ENCODE data around the gene CAMK2A.
"Not testable (repeated sequence)": the region's sequence is repeated elsewhere in the genome, so short reads cannot be mapped to it uniquely, and the experiment has no call there.

CAMK2A gene

DNA sequence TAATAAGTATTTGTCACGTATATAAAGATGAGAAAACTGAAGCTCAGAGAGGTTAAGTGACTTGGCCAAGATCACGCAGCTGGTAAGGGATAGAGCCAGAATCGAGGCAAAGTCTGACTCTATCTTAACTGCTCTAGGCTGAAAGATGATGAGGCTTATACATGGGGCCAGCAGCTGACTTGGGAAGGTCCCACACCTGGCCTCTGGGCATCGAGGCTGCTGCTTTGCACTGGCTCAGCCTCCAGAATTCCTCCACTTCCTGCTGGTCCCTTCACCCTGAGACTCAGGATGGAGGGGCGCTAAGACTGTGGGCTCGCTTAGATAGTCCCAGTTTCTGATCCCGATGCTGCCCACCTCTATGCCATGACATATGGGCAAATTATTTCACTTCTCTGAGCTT, 35.2 kb downstream of the CAMK2A start:
- DNase-seq (ENCODE audit: low spot score): no peak

DNA sequence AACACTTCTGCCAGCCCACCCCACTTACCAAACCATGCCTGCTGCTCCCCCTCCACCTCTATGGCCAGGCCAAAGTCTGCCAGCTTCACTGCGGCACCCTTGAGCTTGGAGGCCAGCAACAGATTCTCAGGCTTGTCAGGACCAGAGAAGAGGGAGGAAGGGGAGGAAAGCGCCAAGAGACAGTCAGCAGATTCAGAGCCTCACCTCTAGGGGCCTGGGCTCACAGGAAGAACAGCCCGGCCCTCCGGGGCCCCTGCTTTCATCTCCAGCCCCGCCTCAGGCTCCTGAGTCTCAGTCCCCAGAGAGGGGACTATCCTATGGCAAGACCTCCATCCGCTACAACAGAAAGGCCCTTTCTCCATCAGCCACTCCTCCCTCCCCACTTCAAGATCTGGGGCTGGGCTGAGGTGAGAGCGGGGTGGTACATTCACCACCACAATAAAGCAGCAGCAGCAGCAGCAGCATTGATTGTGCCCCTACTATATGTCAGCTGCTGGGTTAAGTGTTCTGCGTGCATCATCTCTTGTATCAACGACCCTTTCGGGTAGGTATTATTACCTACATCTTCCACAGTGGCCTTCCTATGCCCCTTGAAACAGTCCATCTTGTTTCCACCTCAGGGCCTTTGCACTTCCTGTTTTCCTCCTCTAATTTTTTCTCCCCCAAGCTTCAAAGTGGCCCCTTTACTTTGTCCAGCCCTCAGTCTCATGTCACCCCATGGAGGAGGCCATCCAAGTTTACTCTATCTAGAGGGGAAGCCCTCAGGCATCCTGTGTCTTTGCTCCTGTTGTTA, 36.0 kb downstream of the CAMK2A start:
- DNase-seq (ENCODE audit: low spot score): no peak

DNA sequence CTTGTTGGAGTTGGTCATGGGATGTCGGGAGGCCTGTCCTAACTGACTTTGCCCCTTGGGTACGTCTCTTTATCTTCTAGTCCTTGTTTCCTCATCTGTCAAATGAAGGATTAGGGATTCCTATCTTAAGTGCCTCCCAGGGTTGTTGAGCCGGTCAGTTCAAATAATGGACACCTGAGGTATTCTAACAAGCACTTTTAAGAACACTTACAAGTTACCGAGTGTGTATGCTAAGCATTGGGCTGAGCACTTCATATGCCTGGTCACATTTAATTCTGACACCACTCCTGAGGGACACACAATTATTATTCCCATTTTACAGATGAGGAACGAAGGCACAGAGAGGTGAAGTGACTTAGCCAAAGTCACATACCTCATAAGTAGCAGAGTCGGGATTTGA, 37.1 kb downstream of the CAMK2A start:
- no peak for DNase-seq (ENCODE audit: low spot score)

DNA sequence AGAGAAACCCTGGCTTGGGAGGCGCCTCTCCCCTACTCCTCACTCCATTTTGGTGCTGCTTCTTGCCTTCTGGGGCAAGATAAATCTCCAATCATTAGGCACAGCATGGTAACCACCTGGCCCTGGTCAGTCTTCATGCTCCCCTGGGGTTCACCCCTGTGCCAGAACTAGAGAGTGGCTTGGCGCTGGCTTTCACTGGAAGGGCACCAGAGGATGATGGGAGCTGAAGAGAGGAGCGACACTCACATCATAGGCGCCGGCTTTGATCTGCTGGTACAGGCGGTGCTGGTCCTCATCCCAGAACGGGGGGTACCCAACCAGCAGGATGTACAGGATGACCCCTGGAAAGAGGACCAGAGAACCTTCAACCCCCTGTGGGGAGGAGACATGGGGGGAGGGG, 38.1 kb downstream of the CAMK2A start:
- no peak for DNase-seq (ENCODE audit: low spot score)

DNA sequence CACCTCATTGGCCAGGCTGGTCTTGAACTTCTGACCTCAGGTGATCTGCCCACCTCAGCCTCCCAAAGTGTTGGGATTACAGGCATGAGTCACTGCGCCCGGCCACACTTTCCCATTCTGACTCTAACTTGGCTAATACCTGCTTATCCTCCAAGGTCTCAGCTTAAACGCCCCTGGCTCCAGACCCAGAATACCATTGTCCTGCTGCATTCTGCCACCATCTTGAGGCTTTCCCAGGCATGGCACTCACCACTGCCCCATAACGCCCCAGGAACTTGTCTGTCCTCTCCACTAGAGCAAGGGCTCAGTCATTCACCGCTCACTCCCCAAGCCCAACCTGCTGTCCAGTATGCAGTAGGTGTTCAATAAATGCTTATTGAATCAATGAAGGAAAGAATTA, 39.8 kb downstream of the CAMK2A start:
- DNase-seq (ENCODE audit: low spot score): no peak

DNA sequence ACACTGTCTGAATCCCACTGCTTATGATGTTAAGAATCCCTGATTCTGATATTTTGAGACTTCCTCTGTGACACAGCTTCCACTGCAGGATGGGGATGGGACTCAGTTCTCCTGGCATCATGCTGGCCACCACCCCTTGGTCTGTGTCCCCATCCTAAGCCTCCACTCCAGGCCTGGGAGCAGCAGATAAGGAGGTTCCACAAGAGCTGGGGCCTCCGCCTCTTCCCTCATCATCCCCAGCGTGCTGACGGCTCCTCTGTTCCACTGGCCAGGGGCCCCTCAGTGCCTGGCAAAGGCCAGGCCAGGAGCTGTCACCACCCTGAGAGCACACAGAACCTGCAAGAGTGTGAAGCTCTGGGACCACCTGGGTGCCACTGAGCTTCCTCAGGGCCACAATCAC, 40.6 kb downstream of the CAMK2A start:
- DNase-seq (ENCODE audit: low spot score): no peak

DNA sequence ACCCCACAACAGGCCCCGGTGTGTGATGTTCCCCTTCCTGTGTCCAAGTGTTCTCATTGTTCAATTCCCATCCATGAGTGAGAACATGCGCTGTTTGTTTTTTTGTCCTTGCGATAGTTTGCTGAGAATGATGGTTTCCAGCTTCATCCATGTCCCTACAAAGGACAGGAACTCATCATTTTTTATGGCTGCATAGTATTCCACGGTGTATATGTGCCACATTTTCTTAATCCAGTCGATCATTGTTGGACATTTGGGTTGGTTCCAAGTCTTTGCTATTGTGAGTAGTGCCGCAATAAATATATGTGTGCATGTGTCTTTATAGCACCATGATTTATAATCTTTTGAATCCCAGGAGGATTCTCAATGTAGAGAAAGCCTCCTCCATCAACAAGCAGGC, 41.1 kb downstream of the CAMK2A start:
- DNase-seq (ENCODE audit: low spot score): not testable (repeated sequence)

DNA sequence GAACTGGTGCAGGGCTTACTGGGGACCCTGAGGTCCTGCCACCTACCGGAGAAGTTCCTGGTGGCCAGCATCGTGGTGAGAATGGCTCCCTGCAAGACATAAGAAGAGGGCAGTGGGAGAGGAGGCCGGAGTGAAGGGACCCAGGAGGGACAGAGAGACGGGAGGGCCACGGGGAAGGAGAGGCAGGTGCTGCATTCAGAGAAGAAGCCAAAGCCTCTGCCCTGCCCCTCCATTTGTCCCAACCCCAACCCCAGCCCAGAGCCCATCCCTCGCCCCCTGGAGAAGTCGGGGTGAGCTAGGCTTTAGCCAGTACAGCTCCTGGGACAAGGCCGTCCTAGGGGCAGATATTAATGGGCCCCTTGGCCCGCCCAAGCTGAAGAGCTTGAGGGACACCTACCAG, 41.8 kb downstream of the CAMK2A start:
- no peak for DNase-seq (ENCODE audit: low spot score)

DNA sequence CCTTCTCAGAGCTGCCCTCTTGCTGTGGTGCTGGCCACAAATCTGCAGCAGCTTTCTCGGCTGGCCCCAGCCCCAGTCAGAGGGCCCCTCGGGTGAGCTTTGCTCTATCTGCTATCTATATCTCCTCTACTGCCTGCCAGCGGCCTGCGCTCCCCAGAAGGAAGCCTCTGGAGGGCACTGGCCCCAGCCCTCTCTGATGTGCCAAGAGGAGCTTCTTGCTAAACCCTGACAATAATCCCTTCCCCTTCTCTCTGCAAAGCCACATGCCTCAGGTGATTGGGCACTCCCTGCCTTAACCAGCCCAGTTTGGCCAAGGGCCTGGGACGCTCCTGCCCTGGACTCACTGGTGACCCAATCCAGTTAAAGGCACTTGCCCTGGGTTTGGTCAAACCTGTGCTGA, 42.7 kb downstream of the CAMK2A start:
- no peak for DNase-seq (ENCODE audit: low spot score)

DNA sequence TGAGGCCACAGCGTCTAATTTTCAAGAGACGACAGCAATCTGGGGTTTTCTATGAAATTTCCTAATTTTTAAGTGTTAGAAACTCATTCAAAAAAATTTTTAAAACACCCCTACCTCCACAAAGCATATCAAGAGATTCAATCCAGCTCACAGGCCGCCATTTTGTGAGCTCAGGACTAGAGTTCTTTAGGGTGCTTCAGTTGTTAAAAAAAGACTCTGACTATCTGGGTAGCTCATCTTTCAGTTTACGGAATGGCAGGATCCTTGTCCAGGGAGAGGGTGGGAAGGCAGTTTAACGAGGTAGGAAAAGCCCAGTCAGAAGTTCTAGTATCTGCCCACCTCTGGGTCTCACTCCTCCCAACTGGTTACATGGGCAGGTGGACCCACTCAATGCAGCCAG, 43.1 kb downstream of the CAMK2A start:
- DNase-seq (ENCODE audit: low spot score): no peak

DNA sequence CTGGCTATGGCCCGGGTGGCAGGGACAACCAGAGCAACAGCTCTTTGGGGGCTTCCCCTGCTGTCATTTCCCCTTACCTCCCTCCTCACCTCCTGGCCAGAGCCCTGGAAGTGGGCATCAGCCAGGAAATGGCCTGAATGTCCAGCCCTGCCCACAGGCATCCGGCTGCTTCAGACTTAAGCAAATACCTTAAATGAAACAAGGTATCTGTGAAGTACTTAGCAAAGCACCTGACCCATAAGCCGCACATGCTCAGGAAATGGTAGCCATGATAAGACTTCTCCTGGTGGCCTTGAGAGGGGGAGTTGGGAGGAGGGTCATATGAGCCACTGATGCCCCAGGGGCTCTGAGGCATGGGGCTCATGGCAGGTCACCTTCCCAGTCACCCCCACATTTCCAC, 43.8 kb downstream of the CAMK2A start:
- DNase-seq (ENCODE audit: low spot score): no peak

DNA sequence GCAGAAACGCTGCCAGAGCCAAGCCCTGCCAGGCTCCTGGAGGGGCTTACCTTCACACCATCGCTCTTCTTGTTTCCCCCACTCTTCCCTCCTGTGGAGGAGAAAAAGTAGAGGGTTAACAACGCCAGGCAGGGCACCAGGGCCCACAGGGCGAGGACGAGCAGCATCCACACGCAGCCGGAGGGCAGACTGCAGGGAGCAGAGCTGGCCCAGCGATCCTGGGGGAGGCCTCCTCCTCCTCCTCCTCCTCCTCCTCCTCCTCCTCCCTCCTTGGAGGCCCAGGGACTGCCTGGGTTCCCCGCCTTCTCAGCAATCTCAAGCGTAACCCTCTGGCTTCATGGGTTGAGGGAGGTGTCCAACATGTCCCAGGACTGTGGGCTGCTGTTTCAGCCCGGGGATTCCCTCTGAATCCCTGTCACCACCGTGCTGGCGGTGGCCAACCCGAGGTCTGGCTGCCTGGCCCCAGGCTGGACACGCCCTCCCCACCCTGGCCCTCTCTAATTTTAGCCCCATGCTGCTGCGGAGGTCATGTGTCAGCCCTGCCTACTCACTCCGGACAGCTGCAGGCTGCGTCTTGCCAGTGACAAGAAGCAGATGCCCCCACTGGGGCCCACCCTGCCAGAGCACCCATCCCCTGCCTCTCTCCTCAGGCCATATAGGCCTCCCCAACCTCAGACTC, 44.3 kb downstream of the CAMK2A start:
- no peak for DNase-seq (ENCODE audit: low spot score)

DNA sequence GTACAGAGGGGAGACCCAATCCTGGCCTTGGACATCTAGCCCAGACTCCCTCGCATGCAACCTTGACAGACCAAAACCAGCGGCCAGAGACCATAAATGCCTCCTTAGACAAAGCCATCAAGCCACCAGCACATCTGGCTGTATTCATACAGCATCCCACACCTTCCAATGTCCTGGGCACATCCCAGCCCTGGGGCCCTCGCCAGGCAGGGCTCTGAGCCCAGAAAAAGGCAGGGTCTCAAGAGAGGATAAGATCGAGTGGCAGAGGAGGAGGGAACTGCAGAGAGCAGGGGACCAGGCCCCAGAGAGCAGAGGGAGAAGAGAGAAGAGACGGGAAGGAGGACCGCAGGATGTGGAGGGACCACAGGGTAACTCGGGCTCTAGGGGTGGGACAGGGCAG, 45.4 kb downstream of the CAMK2A start:
- no peak for DNase-seq (ENCODE audit: low spot score)

DNA sequence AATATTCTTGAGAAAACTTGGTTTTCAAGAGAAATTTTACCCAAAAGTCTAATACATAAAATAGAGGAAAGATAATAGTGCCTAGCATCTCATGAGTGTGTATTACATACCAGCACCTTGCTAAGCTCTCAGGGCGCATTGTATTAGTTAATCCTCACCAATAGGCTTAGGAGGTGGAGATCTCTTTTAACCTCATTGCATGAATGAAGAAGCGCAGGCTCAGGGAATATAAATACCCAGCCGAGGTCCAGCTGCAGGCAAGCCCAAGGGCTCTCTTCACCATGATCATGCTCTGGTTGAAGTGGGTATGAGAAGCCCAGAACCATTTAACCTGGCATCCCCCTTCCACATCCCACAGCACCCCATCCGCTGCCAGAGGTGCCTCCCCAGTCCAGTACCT, 46.0 kb downstream of the CAMK2A start:
- DNase-seq (ENCODE audit: low spot score): no peak

DNA sequence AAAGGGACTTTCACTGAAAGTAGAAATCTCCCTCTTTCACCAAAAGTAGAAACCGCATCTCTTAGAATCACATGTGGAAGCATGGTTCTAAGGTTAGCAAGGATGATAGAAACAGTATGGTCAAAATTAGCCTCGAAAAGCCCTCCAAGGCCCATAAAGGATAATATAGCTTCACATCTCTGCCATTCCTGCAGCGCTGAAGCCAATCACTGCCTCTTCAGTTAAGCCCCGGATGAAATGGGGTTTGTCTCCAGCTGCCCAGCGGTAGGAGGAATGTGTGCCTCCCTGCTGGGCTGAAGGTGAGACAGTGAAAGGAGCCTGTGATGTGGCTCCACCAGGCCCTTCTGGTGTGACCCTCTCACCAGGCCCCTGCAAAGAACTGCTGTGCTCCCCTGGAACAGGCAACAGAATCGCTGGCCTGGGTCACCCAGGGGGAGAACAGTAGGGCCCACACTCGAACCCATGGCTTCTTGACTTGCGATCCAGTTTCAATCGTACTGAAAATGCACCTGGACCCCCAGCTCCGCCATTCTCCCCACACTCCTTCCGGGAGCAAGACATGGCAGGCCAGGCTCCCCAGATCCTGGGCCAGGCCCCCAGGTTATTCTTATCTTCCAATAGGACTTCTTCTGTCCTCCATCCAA, 47.2 kb downstream of the CAMK2A start:
- DNase-seq (ENCODE audit: low spot score): no peak

DNA sequence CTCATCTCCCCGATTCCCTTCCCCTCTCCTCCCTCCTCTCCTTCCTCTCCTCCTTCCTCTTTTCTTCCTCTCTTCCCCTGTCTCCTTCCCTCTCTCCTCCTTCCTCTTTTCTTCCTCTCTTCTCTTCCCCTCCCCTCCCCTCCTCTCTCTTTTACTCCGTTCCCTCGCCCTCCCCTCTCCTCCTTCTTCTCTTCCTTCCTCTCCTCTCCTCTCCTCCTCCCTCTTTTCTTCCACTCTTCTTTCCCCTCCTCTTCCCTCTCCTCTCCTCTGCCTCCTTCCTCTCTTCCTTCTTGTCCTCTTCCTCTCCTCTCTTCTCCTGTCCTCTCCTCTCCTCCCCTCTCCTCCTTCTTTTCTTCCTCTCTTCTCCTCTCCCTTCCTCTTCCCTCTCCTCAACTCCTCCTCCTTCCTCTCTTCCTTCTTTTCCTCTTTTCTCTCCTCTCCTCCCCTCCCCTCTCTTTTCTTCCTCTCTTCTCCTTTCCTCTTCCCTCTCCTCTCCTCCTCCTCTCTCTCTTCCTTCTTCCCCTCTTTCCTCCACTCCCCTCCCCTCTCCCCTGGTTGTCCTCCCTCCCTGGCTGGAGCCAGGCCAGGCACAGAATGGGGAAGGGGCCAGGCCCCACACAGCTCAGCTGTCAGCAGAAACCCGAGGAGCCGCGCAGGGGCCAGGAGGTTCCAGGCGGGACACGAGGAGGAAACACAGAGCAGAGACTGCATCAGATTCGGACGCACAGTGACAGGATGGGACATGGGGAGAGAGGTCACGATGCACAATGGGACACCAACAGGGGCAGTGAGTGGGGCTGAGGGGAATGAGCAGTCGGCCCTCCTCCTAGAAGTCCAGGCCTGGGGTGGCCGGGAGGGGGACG, 48.0 kb downstream of the CAMK2A start:
- DNase-seq (ENCODE audit: low spot score): no peak

DNA sequence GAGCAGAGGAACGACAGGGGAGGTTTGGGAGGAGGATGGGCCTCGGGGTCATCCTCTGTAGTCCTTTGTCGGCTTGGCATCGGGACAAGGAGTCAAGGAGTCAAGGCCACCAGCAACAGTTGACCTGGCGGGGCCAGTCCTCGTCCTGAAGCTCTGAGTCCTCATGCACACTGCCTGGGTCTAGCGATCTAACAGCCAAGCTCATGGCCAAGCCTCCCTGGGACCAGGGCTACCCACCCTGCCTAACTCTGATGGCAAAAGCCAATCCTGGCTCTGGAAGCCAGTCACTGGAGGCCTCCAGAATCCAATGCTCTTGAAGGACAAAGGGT, 49.8 kb downstream of the CAMK2A start:
- no peak for DNase-seq (ENCODE audit: low spot score)

DNA sequence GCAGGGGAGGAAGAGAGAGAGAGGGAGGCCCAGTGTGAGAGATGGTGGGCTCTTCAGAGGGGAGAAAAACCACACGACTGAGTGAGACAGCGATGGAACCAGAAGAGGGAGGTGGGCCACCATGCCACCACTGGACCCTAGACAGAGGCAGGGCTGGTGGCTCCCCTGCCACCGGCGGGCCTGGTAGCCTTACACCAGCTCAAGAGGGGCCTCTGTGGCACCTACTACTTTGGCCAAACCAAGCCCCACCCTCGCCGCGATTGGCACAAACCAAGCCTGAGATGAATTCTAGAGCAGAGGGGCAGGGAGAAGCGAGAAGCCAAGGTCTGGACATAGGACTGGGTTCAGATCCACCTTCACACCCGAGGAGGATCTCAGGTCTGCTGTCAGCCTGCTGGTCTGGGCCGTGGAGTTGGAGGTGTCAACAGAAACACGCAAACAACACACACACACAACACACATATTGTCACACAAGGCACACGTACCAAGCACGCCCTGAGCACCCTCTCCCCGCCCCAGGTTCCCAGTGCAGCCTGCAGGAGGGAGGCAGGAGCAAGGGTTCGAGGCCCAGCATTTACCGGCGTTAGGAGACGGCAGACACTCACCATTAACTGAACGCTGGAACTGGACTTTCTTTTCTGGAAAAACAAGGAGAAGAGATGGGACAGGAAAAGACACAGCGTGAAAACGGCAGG, 50.3 kb downstream of the CAMK2A start:
- DNase-seq (ENCODE audit: low spot score): no peak

DNA sequence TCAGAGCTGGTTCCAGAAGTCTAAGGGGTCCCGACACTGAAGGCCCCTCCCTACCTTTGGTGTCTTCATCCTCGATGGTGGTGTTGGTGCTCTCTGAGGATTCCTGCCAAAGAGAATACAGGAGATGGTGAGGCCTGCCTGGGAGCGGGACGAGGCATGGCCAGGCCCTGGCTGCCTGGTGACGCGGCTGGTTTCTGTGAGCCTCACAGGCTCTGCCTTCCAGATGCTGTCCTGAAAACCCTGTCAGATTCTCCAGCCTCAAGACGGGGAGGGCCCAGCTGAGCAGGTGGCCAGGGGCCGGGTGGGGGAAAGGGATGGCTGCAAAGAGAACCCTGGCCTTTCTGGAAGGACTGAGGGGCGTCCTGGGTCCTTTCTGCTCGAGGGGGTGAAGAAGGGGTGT, 50.9 kb downstream of the CAMK2A start:
- DNase-seq (ENCODE audit: low spot score): no peak

DNA sequence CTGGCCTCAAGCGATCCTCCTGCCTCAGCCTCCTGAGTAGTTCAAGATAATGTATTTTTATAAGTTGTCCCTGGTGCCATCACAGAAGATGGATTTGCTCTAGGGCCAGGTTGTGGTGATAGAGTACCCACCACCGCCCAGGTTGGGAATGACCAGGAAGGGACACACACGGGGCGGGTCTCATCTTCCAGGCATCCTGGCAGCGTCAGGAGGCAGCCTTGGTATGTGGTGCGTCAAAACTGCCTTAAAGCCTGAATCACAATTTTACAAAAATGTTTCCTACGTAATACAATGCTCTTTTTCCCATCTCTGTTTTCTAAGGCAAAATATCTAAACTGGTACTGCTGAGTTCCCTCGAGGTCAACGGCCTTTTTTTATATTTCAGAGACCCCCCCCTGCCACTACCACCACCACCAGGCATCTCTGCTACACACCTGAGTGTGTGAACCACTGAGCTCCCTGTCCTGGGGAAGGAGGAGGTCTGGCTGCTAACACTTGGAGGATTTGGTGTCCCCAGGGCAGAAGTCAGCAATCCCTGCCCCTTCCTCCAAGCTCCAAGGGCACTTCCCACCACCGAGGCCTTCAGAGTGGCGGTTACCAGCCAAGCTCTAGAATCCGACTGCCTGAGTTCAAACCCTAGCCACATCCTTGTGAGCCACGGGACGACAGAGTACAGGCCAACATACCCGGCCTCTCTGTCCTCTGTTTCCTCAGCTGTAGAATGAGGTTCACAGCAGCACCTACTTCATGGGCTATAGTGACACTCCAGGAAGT, 52.4 kb downstream of the CAMK2A start:
- no peak for DNase-seq (ENCODE audit: low spot score)

DNA sequence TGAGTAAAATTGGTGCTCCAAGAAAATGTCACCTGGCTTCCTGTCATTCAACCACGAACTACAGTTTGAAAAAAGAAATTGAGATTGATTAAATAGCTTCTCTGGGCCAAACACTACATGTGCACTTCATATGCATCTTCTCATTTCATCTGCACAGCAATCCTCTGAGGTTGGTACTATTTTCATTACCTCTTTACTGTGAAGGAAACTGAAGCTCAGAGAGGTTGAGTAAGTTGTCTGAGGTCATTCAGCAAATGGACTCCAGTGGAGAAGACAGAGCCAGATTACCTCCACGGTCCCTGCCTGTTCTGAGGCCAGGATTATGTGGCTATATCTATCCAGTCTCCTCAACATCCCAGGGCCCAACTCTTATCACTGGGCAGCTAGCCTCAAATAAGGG, 53.3 kb downstream of the CAMK2A start:
- no peak for DNase-seq (ENCODE audit: low spot score)

Data from SW480 (cell line).